Mucosa of descending colon (tissue), 3 donors: ENCODE results near the gene CHST3. TPM values are rescaled to one million over a fixed set of nuclear protein-coding genes. Genes with fewer than 3 reads are reported as not detected.

Source experiments
- ATAC-seq: fragments of 200-7000 bp; cut with Tn5 transposase; one replicate; pipeline ENCODE4 v1.9.1; 2020; ENCODE audit warnings: mild to moderate bottlenecking, moderate library complexity
- DNase-seq, 3 donors: peaks; one replicate each; pipeline ENCODE4 v3.0.0-alpha.2; 2020
- H3K36me3 ChIP-seq: fragments of 200-600 bp; one replicate; pipeline ENCODE4 v1.8.0; 2021; ENCODE audit warnings: low read depth, mild to moderate bottlenecking
- H3K4me1 ChIP-seq: fragments of 200-600 bp; one replicate; pipeline ENCODE4 v1.8.0; 2021; ENCODE audit warnings: low read depth, mild to moderate bottlenecking
- H3K4me3 ChIP-seq: fragments of 200-600 bp; one replicate; pipeline ENCODE4 v1.8.0; 2021; ENCODE audit warnings: mild to moderate bottlenecking
- H3K9me3 ChIP-seq: fragments of 200-600 bp; one replicate; pipeline ENCODE4 v1.8.0; 2021; ENCODE audit warnings: mild to moderate bottlenecking
- CTCF ChIP-seq: fragments of 200-600 bp; IDR thresholded peaks from one replicate; pipeline ENCODE4 v1.8.0; 2022; ENCODE audit warnings: antibody characterized with exemption, mild to moderate bottlenecking
- intact Hi-C, 2 donors: fragments of 100-400 bp; cut with DNase I in 1 of 2; cut with micrococcal nuclease in 1 of 2; formaldehyde crosslinking; loops; one replicate each; pipeline versions ENCODE4 v1.11.0 to v1.11.1; 2022; cut with DNase I, micrococcal nuclease
- total RNA-seq, 3 donors: library from RNA; stranded (reverse); fragmentation: NEBNext Ultra II Directional in 2 of 3; extraction: Animal tissue kit (Norgen Biotek cat#: 25700) in 2 of 3; gene quantifications; one replicate each; pipeline versions ENCODE4 v1.2.1 to v1.2.4, GENCODE V29; 2021 to 2023
- donor health status: DM: no; HTN: no; CAD: no; lungs with moderate emphysema.
- donor health status: DM: no; HTN: no; CAD: no.
- donor health status: DM: no; HTN: yes; CAD: no.

Gene CHST3
- total RNA-seq, 3 donors from 2014 or later = 1.1 to 15.7 (median 3.1) TPM

GRCh38 chr10:72056932-72057751 lies 92.9 kb downstream of the CHST3 start:
- TF ChIP-seq CTCF = no peak
- Histone ChIP-seq H3K9me3 (no peaks in the 10 kb centered on the region), H3K36me3 (no peaks in the 10 kb centered on the region), H3K4me1 (no peaks in the 10 kb centered on the region), H3K4me3 (no peak overlapping the region)
- ATAC-seq (no peak), DNase-seq (no peak)
- intact Hi-C loops = no loop called here

GRCh38 chr10:72058347-72058898 lies 94.2 kb downstream of the CHST3 start:
- no peak for TF ChIP-seq CTCF
- DNase-seq (no peak), ATAC-seq (no peak)
- no peaks in the 10 kb centered on the region for H3K9me3 ChIP-seq
- intact Hi-C loops = no loop called here
- H3K4me3 ChIP-seq = no peak overlapping the region
- no peaks in the 10 kb centered on the region for H3K4me1 ChIP-seq
- H3K36me3 ChIP-seq = no peaks in the 10 kb centered on the region

GRCh38 chr10:72058989-72059842 lies 95.0 kb downstream of the CHST3 start:
- intact Hi-C loops = no loop called here
- DNase-seq = no peak
- Histone ChIP-seq H3K36me3 (no peaks in the 10 kb centered on the region), H3K4me1 (no peaks in the 10 kb centered on the region), H3K9me3 (no peaks in the 10 kb centered on the region), H3K4me3 (no peak overlapping the region)
- ATAC-seq = no peak
- no peak for TF ChIP-seq CTCF

- DNase-seq (no peak), ATAC-seq (no peak)
- Histone ChIP-seq H3K36me3 (no peaks in the 10 kb centered on the region), H3K9me3 (no peaks in the 10 kb centered on the region), H3K4me1 (no peaks in the 10 kb centered on the region), H3K4me3 (no peak overlapping the region)
- intact Hi-C loops = no loop called here
- no peak for TF ChIP-seq CTCF
Measured at GRCh38 chr10:72059843-72060822, 95.9 kb downstream of the CHST3 start.

GRCh38 chr10:72061491-72061890 lies 97.3 kb downstream of the CHST3 start:
- no peak for DNase-seq
- no peak overlapping the region for H3K4me3 ChIP-seq
- no peak for TF ChIP-seq CTCF
- ATAC-seq = no peak
- intact Hi-C loops = no loop called here
- no peaks in the 10 kb centered on the region for H3K9me3 ChIP-seq
- no peaks in the 10 kb centered on the region for H3K36me3 ChIP-seq
- H3K4me1 ChIP-seq = no peaks in the 10 kb centered on the region
